ENCODE measurements around the gene EHBP1L1.

EHBP1L1 gene

DNA sequence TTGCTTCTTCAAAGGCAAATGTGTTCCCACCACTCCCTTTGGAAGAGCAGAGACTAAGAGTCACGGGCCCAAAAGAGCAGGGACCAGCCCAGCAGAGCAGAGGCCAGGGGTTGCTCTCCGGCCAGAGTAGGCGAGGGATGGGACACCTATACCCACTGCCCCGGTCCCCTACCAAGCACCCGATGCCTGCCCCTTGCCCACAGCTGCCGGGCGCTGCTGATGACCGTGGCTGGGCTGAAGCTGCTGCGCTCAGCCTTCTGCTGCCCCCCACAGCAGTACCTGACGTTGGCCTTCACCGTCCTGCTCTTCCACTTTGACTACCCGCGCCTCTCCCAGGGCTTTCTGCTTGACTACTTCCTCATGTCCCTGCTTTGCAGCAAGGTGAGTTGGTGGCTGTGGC is 51.3 kb downstream of the EHBP1L1 start:
- Histone ChIP-seq H3K36me3 (ENCODE audit: control insufficient read depth in 2 of 2, insufficient read depth in 1 of 2, low read length in 2 of 2) (peaks cover 0 to 90% of the 10 kb centered on the region in 2 experiments; a peak in 1 of 3 replicates), H3K27ac (ENCODE audit: extremely low read depth, low read depth, low read length) (no peak overlapping the region), H3K4me1 (ENCODE audit: control insufficient read depth, insufficient read depth, low read length) (no peaks in the 10 kb centered on the region), H3K4me3 (ENCODE audit: low read depth, low read length) (no peak overlapping the region), H3K9me3 (ENCODE audit: control insufficient read depth, insufficient read depth, low read depth, low read length) (no peaks in the 10 kb centered on the region)
- CTCF ChIA-PET = interaction anchor here (0.6 to 1.8 kb wide), 3 partner anchors 15 to 263 kb away, joined by 3 to 6 read pairs (median 6); no protein-coding TSS in a partner anchor
- POLR2A ChIA-PET = interaction anchor here (1.3 kb wide), 2 partner anchors 11 to 12 kb away, joined by 5 to 6 read pairs; partner anchors contain the start of genes PCNX3 and SIPA1
- TF ChIP-seq ZNF404 (tag by site-specific recombination; IDR thresholded peaks at IDR 0.05) (no peak), ZNF624 (tag by site-specific recombination; IDR thresholded peaks at IDR 0.05) (no peak), ZNF521 (tag by site-specific recombination; IDR thresholded peaks at IDR 0.05) (no peak), ZNF433 (tag by site-specific recombination; IDR thresholded peaks at IDR 0.05; ENCODE audit: low read depth) (no peak), ZNF626 (tag by site-specific recombination; IDR thresholded peaks at IDR 0.05) (no peak), KLF8 (tag by site-specific recombination; IDR thresholded peaks at IDR 0.05) (no peak), ZNF121 (tag by site-specific recombination; IDR thresholded peaks at IDR 0.05) (no peak), ZNF830 (tag by site-specific recombination; IDR thresholded peaks at IDR 0.05; ENCODE audit: low read depth) (no peak), ZNF660 (tag by site-specific recombination; IDR thresholded peaks at IDR 0.05) (no peak), ZSCAN30 (tag by site-specific recombination; IDR thresholded peaks at IDR 0.05) (no peak), ZNF560 (tag by site-specific recombination; IDR thresholded peaks at IDR 0.05; ENCODE audit: borderline replicate concordance) (no peak), ZNF843 (tag by site-specific recombination; IDR thresholded peaks at IDR 0.05) (no peak), REPIN1 (tag by site-specific recombination; IDR thresholded peaks at IDR 0.05; ENCODE audit: low read depth) (no peak), ZNF157 (tag by site-specific recombination; IDR thresholded peaks at IDR 0.05) (no peak), SP7 (tag by site-specific recombination; IDR thresholded peaks at IDR 0.05) (no peak)
- TF ChIP-seq, protein P1, sequence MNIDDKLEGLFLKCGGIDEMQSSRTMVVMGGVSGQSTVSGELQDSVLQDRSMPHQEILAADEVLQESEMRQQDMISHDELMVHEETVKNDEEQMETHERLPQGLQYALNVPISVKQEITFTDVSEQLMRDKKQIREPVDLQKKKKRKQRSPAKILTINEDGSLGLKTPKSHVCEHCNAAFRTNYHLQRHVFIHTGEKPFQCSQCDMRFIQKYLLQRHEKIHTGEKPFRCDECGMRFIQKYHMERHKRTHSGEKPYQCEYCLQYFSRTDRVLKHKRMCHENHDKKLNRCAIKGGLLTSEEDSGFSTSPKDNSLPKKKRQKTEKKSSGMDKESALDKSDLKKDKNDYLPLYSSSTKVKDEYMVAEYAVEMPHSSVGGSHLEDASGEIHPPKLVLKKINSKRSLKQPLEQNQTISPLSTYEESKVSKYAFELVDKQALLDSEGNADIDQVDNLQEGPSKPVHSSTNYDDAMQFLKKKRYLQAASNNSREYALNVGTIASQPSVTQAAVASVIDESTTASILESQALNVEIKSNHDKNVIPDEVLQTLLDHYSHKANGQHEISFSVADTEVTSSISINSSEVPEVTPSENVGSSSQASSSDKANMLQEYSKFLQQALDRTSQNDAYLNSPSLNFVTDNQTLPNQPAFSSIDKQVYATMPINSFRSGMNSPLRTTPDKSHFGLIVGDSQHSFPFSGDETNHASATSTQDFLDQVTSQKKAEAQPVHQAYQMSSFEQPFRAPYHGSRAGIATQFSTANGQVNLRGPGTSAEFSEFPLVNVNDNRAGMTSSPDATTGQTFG (tag by site-specific recombination; IDR thresholded peaks at IDR 0.05; ENCODE audit: borderline replicate concordance) = no peak
- TF ChIP-seq, protein P2, sequence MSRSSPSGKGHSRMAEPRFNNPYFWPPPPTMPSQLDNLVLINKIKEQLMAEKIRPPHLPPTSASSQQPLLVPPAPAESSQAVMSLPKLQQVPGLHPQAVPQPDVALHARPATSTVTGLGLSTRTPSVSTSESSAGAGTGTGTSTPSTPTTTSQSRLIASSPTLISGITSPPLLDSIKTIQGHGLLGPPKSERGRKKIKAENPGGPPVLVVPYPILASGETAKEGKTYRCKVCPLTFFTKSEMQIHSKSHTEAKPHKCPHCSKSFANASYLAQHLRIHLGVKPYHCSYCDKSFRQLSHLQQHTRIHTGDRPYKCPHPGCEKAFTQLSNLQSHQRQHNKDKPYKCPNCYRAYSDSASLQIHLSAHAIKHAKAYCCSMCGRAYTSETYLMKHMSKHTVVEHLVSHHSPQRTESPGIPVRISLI (tag by site-specific recombination; IDR thresholded peaks at IDR 0.05) = no peak

DNA sequence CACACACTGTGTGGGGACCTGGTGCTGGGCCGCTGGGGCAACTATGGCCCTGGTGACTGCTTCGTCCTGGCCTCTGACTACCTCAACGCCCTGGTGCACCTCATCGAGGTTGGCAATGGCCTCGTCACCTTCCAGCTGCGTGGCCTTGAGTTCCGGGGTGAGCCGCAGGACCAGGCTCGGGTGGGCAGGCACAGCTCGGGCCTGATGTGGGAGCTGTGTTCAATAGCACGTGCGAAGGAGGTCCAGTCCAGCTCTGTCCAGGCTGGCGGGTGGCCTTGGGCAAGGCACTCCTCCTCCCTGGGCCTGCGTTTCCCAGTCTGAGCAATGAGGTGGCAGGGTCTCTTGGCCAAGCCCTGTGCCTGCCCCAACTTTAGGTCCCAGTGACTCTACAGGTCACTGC is 53.7 kb downstream of the EHBP1L1 start:
- Histone ChIP-seq H3K9me3 (ENCODE audit: control insufficient read depth, insufficient read depth, low read depth, low read length) (no peaks in the 10 kb centered on the region), H3K4me1 (ENCODE audit: control insufficient read depth, insufficient read depth, low read length) (no peaks in the 10 kb centered on the region), H3K36me3 (ENCODE audit: control insufficient read depth in 2 of 2, insufficient read depth in 1 of 2, low read length in 2 of 2) (peaks cover 0 to 90% of the 10 kb centered on the region in 2 experiments; a peak in 1 of 3 replicates), H3K27ac (ENCODE audit: extremely low read depth, low read depth, low read length) (no peak overlapping the region), H3K4me3 (ENCODE audit: low read depth, low read length) (no peak overlapping the region)
- ChIA-PET POLR2A (interaction anchor here (1.3 kb wide), 1 partner anchor 9 kb away, joined by 4 read pairs; the partner anchor contains the start of gene SIPA1), CTCF (interaction anchor here (1.2 kb wide), 1 partner anchor 9 kb away, joined by 3 read pairs; the partner anchor contains the start of gene SIPA1)
- TF ChIP-seq ZNF37A (tag by site-specific recombination; IDR thresholded peaks at IDR 0.05) = no peak
- TF ChIP-seq ZNF747 (tag by site-specific recombination; IDR thresholded peaks at IDR 0.05) = no peak
- TF ChIP-seq, protein P3, sequence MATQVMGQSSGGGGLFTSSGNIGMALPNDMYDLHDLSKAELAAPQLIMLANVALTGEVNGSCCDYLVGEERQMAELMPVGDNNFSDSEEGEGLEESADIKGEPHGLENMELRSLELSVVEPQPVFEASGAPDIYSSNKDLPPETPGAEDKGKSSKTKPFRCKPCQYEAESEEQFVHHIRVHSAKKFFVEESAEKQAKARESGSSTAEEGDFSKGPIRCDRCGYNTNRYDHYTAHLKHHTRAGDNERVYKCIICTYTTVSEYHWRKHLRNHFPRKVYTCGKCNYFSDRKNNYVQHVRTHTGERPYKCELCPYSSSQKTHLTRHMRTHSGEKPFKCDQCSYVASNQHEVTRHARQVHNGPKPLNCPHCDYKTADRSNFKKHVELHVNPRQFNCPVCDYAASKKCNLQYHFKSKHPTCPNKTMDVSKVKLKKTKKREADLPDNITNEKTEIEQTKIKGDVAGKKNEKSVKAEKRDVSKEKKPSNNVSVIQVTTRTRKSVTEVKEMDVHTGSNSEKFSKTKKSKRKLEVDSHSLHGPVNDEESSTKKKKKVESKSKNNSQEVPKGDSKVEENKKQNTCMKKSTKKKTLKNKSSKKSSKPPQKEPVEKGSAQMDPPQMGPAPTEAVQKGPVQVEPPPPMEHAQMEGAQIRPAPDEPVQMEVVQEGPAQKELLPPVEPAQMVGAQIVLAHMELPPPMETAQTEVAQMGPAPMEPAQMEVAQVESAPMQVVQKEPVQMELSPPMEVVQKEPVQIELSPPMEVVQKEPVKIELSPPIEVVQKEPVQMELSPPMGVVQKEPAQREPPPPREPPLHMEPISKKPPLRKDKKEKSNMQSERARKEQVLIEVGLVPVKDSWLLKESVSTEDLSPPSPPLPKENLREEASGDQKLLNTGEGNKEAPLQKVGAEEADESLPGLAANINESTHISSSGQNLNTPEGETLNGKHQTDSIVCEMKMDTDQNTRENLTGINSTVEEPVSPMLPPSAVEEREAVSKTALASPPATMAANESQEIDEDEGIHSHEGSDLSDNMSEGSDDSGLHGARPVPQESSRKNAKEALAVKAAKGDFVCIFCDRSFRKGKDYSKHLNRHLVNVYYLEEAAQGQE (tag by site-specific recombination; IDR thresholded peaks at IDR 0.05) = no peak
- TF ChIP-seq, protein P4, sequence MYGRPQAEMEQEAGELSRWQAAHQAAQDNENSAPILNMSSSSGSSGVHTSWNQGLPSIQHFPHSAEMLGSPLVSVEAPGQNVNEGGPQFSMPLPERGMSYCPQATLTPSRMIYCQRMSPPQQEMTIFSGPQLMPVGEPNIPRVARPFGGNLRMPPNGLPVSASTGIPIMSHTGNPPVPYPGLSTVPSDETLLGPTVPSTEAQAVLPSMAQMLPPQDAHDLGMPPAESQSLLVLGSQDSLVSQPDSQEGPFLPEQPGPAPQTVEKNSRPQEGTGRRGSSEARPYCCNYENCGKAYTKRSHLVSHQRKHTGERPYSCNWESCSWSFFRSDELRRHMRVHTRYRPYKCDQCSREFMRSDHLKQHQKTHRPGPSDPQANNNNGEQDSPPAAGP (tag by site-specific recombination; IDR thresholded peaks at IDR 0.05) = no peak
- TF ChIP-seq, protein P5, sequence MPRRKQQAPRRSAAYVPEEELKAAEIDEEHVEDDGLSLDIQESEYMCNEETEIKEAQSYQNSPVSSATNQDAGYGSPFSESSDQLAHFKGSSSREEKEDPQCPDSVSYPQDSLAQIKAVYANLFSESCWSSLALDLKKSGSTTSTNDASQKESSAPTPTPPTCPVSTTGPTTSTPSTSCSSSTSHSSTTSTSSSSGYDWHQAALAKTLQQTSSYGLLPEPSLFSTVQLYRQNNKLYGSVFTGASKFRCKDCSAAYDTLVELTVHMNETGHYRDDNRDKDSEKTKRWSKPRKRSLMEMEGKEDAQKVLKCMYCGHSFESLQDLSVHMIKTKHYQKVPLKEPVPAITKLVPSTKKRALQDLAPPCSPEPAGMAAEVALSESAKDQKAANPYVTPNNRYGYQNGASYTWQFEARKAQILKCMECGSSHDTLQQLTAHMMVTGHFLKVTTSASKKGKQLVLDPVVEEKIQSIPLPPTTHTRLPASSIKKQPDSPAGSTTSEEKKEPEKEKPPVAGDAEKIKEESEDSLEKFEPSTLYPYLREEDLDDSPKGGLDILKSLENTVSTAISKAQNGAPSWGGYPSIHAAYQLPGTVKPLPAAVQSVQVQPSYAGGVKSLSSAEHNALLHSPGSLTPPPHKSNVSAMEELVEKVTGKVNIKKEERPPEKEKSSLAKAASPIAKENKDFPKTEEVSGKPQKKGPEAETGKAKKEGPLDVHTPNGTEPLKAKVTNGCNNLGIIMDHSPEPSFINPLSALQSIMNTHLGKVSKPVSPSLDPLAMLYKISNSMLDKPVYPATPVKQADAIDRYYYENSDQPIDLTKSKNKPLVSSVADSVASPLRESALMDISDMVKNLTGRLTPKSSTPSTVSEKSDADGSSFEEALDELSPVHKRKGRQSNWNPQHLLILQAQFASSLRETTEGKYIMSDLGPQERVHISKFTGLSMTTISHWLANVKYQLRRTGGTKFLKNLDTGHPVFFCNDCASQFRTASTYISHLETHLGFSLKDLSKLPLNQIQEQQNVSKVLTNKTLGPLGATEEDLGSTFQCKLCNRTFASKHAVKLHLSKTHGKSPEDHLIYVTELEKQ (tag by site-specific recombination; IDR thresholded peaks at IDR 0.05; ENCODE audit: borderline replicate concordance) = no peak
- no peak for TF ChIP-seq ZFP37 (tag by site-specific recombination; IDR thresholded peaks at IDR 0.05)
- TF ChIP-seq ZNF391 (tag by site-specific recombination; IDR thresholded peaks at IDR 0.05; ENCODE audit: borderline replicate concordance, low read depth) = no peak
